GM12878 (cell line): Measurements from ENCODE around the gene DMRT1. TPM values are rescaled to one million over a fixed set of nuclear protein-coding genes. Genes with fewer than 3 reads are reported as not detected.

Source experiments
- ATAC-seq: fragments of 200-7000 bp; cut with Tn5 transposase; 3 replicates; pipeline ENCODE4 v1.9.1; 2020; ENCODE audit warnings: mild to moderate bottlenecking, moderate library complexity
- BruUV-seq: library from RNA; stranded (reverse); fragments of 400-500 nt; replicated peaks from 2 replicates; lab custom pipeline; 2021; lab: Mats Ljungman, UMichigan
- CTCF ChIA-PET: fragments of 300-600 bp; sonication (Branson Sonifier 250); formaldehyde crosslinking; extraction: SDS; loops from one replicate; lab custom pipeline; 2021; ENCODE audit warnings: inconsistent platforms; lab: Yijun Ruan, JAX
- POLR2A ChIA-PET: fragments of 350-600 bp; formaldehyde crosslinking; extraction: SDS; loops from one replicate; lab custom pipeline; 2021; ENCODE audit warnings: inconsistent platforms; lab: Charles Lee
- RAD21 ChIA-PET: fragments of 300-600 bp; sonication (Branson Sonifier 250); formaldehyde crosslinking; loops from one replicate; lab custom pipeline; 2023; ENCODE audit warnings: antibody characterized with exemption; ENCODE audit not compliant: unreplicated experiment; lab: Charles Lee
- SMC1A ChIA-PET: fragments of 300-600 bp; sonication (Branson Sonifier 250); formaldehyde crosslinking; loops from one replicate; lab custom pipeline; 2023; ENCODE audit not compliant: unreplicated experiment, uncharacterized antibody; lab: Charles Lee
- DNase-seq: peaks from one replicate; pipeline ENCODE4 v3.0.0-alpha.2; 2011; ENCODE audit warnings: low read depth, low spot score
- FAIRE-seq: peaks from 3 replicates; lab custom pipeline; 2011; peaks lifted over from hg19 to GRCh38; lab: Jason Lieb, UNC
- H2AFZ ChIP-seq: 2 replicates; pipeline ENCODE4 v1.6.0; 2011; ENCODE audit warnings: low read depth, low read length, control low read depth; ENCODE audit not compliant: control insufficient read depth
- H3K27ac ChIP-seq: 2 replicates; pipeline ENCODE4 v1.5.1; 2011; ENCODE audit warnings: control low read depth; ENCODE audit not compliant: control insufficient read depth, insufficient read depth
- H3K27me3 ChIP-seq, 2 experiments: replicated peaks in 1 of 2; 2 replicates each; pipeline versions ENCODE4 v1.6.0 to v1.6.1; 2011; ENCODE audit warnings: low read length in 1 of 2; ENCODE audit not compliant: control insufficient read depth in 2 of 2, insufficient read depth in 2 of 2
- H3K36me3 ChIP-seq, 2 experiments: 2 replicates each; pipeline ENCODE4 v1.5.1; 2011; ENCODE audit warnings: low read length in 1 of 2; ENCODE audit not compliant: control insufficient read depth in 2 of 2, insufficient read depth in 2 of 2
- H3K4me1 ChIP-seq: 2 replicates; pipeline ENCODE4 v1.6.1; 2011; ENCODE audit warnings: mild to moderate bottlenecking, low read length, moderate library complexity, mixed read lengths; ENCODE audit not compliant: control insufficient read depth, insufficient read depth
- H3K4me2 ChIP-seq: 2 replicates; pipeline ENCODE4 v1.6.0; 2011; ENCODE audit warnings: control low read depth; ENCODE audit not compliant: control insufficient read depth, insufficient read depth
- H3K4me3 ChIP-seq: fragments of 200-600 bp; sonication (generic); 2 replicates; pipeline ENCODE4 v1.5.1; 2016
- H3K79me2 ChIP-seq: 2 replicates; pipeline ENCODE4 v1.6.0; 2011; ENCODE audit warnings: low read length; ENCODE audit not compliant: control insufficient read depth, insufficient read depth
- H3K9ac ChIP-seq: 2 replicates; pipeline ENCODE4 v1.8.0; 2011; ENCODE audit warnings: low read length, control low read depth, mixed read lengths; ENCODE audit not compliant: control insufficient read depth, insufficient read depth
- H3K9me3 ChIP-seq: replicated peaks from 3 replicates; pipeline ENCODE4 v1.5.1; 2011; ENCODE audit warnings: mild to moderate bottlenecking, low read length; ENCODE audit not compliant: control insufficient read depth, insufficient read depth
- H4K20me1 ChIP-seq: 2 replicates; pipeline ENCODE4 v1.6.0; 2011; ENCODE audit not compliant: control insufficient read depth, insufficient read depth
- ATF7 ChIP-seq: fragments of 450-650 bp; IDR thresholded peaks from 2 replicates; pipeline ENCODE4 v1.6.1; 2016; ENCODE audit warnings: low read depth, mild to moderate bottlenecking
- BHLHE40 ChIP-seq, 2 experiments: fragments of 450-650 bp in 1 of 2; IDR thresholded peaks; 2 replicates each; pipeline ENCODE4 v1.6.1; 2011 to 2017; ENCODE audit warnings: low read depth in 2 of 2, borderline replicate concordance in 1 of 2, improper control_type of control experiment in 1 of 2, low read length in 1 of 2, mild to moderate bottlenecking in 1 of 2
- BMI1 ChIP-seq: fragments of 450-650 bp; IDR thresholded peaks from 2 replicates; pipeline ENCODE4 v1.6.1; 2016; ENCODE audit warnings: mild to moderate bottlenecking, moderate library complexity, borderline replicate concordance
- ESRRA ChIP-seq: IDR thresholded peaks from 2 replicates; pipeline ENCODE4 v1.6.1; 2012; ENCODE audit warnings: mild to moderate bottlenecking, low read length, improper control_type of control experiment
- HDAC2 ChIP-seq: fragments of 200-600 bp; sonication (generic); IDR thresholded peaks from 2 replicates; pipeline ENCODE4 v1.6.1; 2017
- MTA3 ChIP-seq: IDR thresholded peaks from 2 replicates; pipeline ENCODE4 v1.6.1; 2012; ENCODE audit warnings: low read length, inconsistent platforms, borderline replicate concordance
- RBBP5 ChIP-seq: fragments of 200-600 bp; sonication (generic); conservative IDR thresholded peaks from 2 replicates; pipeline ENCODE4 v1.6.1; 2016
- STAT3 ChIP-seq: IDR thresholded peaks from 2 replicates; pipeline ENCODE4 v1.6.1; 2011; ENCODE audit warnings: low read depth, low read length, improper control_type of control experiment
- ZBTB33 ChIP-seq: fragments of 450-650 bp; IDR thresholded peaks from 2 replicates; pipeline ENCODE4 v1.6.1; 2017; ENCODE audit warnings: mild to moderate bottlenecking
- ZNF217 ChIP-seq: fragments of 450-650 bp; IDR thresholded peaks from 2 replicates; pipeline ENCODE4 v1.6.1; 2017; ENCODE audit warnings: antibody characterized with exemption, mild to moderate bottlenecking
- ZNF24 ChIP-seq: fragments of 450-650 bp; IDR thresholded peaks from 2 replicates; pipeline ENCODE4 v1.6.1; 2017; ENCODE audit warnings: antibody characterized with exemption, mild to moderate bottlenecking
- ZNF687 ChIP-seq: fragments of 450-650 bp; IDR thresholded peaks from 2 replicates; pipeline ENCODE4 v1.6.1; 2017; ENCODE audit warnings: mild to moderate bottlenecking, moderate library complexity
- ZZZ3 ChIP-seq: IDR thresholded peaks from 2 replicates; pipeline ENCODE4 v1.6.1; 2011; ENCODE audit warnings: low read depth; ENCODE audit not compliant: control insufficient read depth, insufficient read length
- WGBS: methylation state at CpG from one replicate; pipeline ENCODE4 v1.1.6; 2016; ENCODE audit warnings: low lambda C conversion rate; ENCODE audit not compliant: insufficient replicate concordance, insufficient coverage; ENCODE audit errors: missing lambda C conversion rate; 5-methylcytosine and 5-hydroxymethylcytosine counted together
- in situ Hi-C: fragments of 300-500 bp; cut with MboI; formaldehyde crosslinking; loops from 9 replicates; pipeline ENCODE4 v1.14.3; 2018; ENCODE audit warnings: mixed read lengths
- intact Hi-C: fragments of 100-400 bp; cut with micrococcal nuclease; formaldehyde crosslinking; loops from one replicate; pipeline ENCODE4 v1.14.2; 2022; ENCODE audit not compliant: unreplicated experiment
- polyA plus RNA-seq, 11 experiments: library from polyadenylated mRNA; depleted of rRNA in 4 of 11; unstranded in 6 of 11; stranded (reverse) in 5 of 11; fragments of >200 nt; fragmentation: Nextera tagmentation in 4 of 11; fragmentation: Illumina TruSeq in 1 of 11; extraction: Ambion mirVana in 4 of 11; extraction: Trizol in 1 of 11; gene quantifications; 1 replicate in 1 of 11; 2 replicates in 10 of 11; pipeline versions ENCODE4 v1.2.1 to v1.2.3, GENCODE V29; 2011 to 2016; ENCODE audit warnings: inconsistent platforms in 2 of 11, missing spikeins in 2 of 11, low read depth in 1 of 11
- total RNA-seq, 4 experiments: library from RNA; depleted of rRNA in 3 of 4; stranded (reverse); fragments of >200 nt in 3 of 4; fragmentation: Illumina TruSeq in 1 of 4; extraction: Trizol in 1 of 4; gene quantifications; 2 replicates each; pipeline versions ENCODE4 v1.2.1 to v1.2.3, GENCODE V29; 2013 to 2021
- TF ChIP-seq, protein P1 (sequence below): IDR thresholded peaks from 2 replicates; pipeline ENCODE4 v1.6.1; 2012; ENCODE audit warnings: low read depth, low read length, improper control_type of control experiment

DMRT1 gene
- total and polyA plus RNA-seq, 10 of the 15 experiments (the other 5 are each of a cell fraction or from before 2014, with no cell fraction given) = 0.06 to 1.9 (median 0.24) TPM

- ChIA-PET POLR2A (interaction anchor here (1.0 to 1.2 kb wide), 3 partner anchors 9 to 22 kb away, joined by 3 to 4 read pairs (median 3); no protein-coding TSS in a partner anchor), CTCF (interaction anchor here (0.7 to 3.4 kb wide), 10 partner anchors 11 to 150 kb away, joined by 3 to 21 read pairs (median 4); no protein-coding TSS in a partner anchor), RAD21 (interaction anchor here (0.6 to 1.7 kb wide), 7 partner anchors 12 to 149 kb away, joined by 3 to 6 read pairs (median 4); no protein-coding TSS in a partner anchor), SMC1A (interaction anchor here (0.8 to 2.8 kb wide), 11 partner anchors 10 to 150 kb away, joined by 3 to 16 read pairs (median 4); no protein-coding TSS in a partner anchor)
- intact Hi-C loops (loop anchor here (1.0 kb wide), 2 partner anchors 22 to 35 kb away; no protein-coding TSS in a partner anchor), in situ Hi-C loops (no loop called here)
- peak; percentile 99 for ATAC-seq
- peak; percentile 95 for FAIRE-seq
- no peaks in the 10 kb centered on the region for H4K20me1 ChIP-seq
- 0% methylated on average over 6 of the region's 6 CpGs for WGBS
- no peak overlapping the region for H3K9ac ChIP-seq
- peak; percentile 69 for DNase-seq
- peak overlapping the region; percentile 56 for H3K4me2 ChIP-seq
- H3K27me3 ChIP-seq = no peaks in the 10 kb centered on the region
- H3K27ac ChIP-seq = no peak overlapping the region
- no peak overlapping the region; the same call in 1 of the 2 replicates for H2AFZ ChIP-seq
- H3K4me3 ChIP-seq = no peak overlapping the region
- H3K4me1 ChIP-seq = peaks cover 7% of the 10 kb centered on the region; the same call in 1 of the 2 replicates
- H3K9me3 ChIP-seq = no peaks in the 10 kb centered on the region
- no TSS peak for BruUV-seq
- no peaks in the 10 kb centered on the region for H3K79me2 ChIP-seq
- no peaks in the 10 kb centered on the region for H3K36me3 ChIP-seq
- TF ChIP-seq ATF7 = peak; percentile 60
- TF ChIP-seq ZNF687 = no peak
- no peak for TF ChIP-seq MTA3
- TF ChIP-seq ZBTB33 = no peak
- TF ChIP-seq STAT3 = no peak
- no peak for TF ChIP-seq BMI1
- no peak for TF ChIP-seq HDAC2
- TF ChIP-seq BHLHE40 (IDR thresholded peaks at IDR 0.05; ENCODE audit: borderline replicate concordance in 1 of 2, low read depth in 2 of 2, low read length in 1 of 2) = peak; percentile 88 to 91
- TF ChIP-seq ESRRA = no peak
- TF ChIP-seq ZZZ3 = no peak
- TF ChIP-seq, protein P1, sequence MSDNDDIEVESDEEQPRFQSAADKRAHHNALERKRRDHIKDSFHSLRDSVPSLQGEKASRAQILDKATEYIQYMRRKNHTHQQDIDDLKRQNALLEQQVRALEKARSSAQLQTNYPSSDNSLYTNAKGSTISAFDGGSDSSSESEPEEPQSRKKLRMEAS = no peak
- no peak for TF ChIP-seq RBBP5
- TF ChIP-seq ZNF217 = no peak
- peak; percentile 44; the same call in 1 of the 2 replicates for TF ChIP-seq ZNF24
Observed at GRCh38 chr9:859251-859650, 17.8 kb downstream of the DMRT1 start.
